WERI-Rb-1 (cell line): ENCODE results near the gene TSPAN32.

ENCODE experiments used
- DNase-seq: peaks from one replicate; pipeline ENCODE4 v3.0.0-alpha.2; 2020
- H3K27ac ChIP-seq: fragments of 250-450 bp; sonication (Bioruptor Pico); 2 replicates; pipeline ENCODE4 v1.5.1; 2020; ENCODE audit warnings: mild to moderate bottlenecking, moderate library complexity
- H3K27me3 ChIP-seq: fragments of 250-450 bp; sonication (Bioruptor Pico); 2 replicates; pipeline ENCODE4 v1.5.1; 2021; ENCODE audit warnings: mild to moderate bottlenecking, low read depth, moderate library complexity; ENCODE audit not compliant: insufficient read depth, severe bottlenecking
- H3K36me3 ChIP-seq: fragments of 250-450 bp; sonication (Bioruptor Pico); 2 replicates; pipeline ENCODE4 v1.5.1; 2020; ENCODE audit warnings: mild to moderate bottlenecking, moderate library complexity
- H3K4me3 ChIP-seq: 2 replicates; pipeline ENCODE4 v1.5.1; 2011; ENCODE audit warnings: low read depth, mild to moderate bottlenecking, control low read depth, low read length
- H3K9me3 ChIP-seq: fragments of 250-450 bp; sonication (Bioruptor Pico); 2 replicates; pipeline ENCODE4 v1.5.1; 2021; ENCODE audit warnings: mild to moderate bottlenecking, moderate library complexity; ENCODE audit not compliant: severe bottlenecking
- TF ChIP-seq, protein P1 (sequence below): IDR thresholded peaks from 2 replicates; pipeline ENCODE4 v1.5.1; 2011; ENCODE audit warnings: low read depth, mild to moderate bottlenecking, control low read depth, inconsistent platforms, low read length

The TSPAN32 gene

DNA sequence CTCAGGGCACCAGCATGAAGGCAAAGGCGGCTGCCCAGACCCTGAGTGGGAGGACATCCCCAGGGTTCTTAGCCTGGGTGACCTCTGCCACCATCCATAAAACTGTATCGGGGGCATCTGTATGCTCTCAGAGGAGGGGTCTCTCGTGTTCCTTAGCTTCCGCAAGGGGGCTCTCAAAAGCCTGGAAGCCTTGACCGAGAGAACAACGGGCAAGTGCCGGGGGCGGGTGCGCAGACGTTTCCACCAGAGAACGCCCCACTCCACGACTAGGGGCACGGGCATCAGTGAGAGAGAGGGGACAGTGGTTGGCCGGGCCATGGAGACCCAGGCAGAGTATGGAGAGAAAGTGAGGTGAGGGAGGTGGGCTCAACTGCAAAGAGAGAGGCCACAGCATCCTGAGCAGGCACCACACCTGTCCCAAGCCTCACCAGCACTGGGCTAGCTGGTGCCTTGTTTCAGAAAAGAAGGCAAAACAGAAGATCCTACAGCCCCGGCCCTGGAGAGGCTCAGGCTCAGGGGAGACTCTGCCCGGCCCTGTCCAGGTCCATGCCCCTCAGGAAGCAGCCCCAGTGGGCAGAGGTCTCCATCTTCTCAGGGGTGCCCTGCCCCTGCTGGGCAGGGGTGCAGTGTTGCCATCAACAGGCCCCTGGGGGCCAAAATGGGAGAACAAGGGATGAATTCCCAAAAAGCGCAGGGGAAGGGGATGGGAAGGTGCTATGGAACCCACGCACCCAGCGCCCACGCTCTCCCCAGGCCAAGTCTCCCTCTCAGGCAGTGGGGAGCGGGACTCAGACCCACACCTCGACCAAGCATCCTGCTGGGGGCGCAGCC, 5.9 kb downstream of the TSPAN32 start:
- DNase-seq: no peak
- TF ChIP-seq, protein P1, sequence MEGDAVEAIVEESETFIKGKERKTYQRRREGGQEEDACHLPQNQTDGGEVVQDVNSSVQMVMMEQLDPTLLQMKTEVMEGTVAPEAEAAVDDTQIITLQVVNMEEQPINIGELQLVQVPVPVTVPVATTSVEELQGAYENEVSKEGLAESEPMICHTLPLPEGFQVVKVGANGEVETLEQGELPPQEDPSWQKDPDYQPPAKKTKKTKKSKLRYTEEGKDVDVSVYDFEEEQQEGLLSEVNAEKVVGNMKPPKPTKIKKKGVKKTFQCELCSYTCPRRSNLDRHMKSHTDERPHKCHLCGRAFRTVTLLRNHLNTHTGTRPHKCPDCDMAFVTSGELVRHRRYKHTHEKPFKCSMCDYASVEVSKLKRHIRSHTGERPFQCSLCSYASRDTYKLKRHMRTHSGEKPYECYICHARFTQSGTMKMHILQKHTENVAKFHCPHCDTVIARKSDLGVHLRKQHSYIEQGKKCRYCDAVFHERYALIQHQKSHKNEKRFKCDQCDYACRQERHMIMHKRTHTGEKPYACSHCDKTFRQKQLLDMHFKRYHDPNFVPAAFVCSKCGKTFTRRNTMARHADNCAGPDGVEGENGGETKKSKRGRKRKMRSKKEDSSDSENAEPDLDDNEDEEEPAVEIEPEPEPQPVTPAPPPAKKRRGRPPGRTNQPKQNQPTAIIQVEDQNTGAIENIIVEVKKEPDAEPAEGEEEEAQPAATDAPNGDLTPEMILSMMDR: no peak

DNA sequence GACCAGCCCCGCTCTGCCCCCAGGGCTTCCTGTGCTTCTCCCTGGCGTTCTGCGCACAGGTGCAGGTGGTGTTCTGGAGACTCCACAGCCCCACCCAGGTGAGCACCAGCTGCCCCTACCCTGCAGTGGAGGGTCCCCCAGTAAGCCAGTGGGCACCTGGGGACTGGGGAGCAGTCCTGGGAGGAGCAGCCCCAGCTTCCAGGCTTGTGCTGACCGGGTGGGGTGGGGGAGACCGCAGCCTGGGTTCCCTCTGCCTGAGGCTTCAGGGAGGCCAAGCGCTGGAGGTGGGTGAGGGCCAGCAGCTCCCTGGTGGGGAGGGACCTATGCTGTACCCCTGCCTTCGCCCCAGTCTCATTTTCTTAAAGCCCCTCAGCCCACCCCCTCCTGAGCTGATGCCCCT, 6.9 kb downstream of the TSPAN32 start:
- Histone ChIP-seq H3K36me3 (no peaks in the 10 kb centered on the region), H3K27me3 (peaks cover 3% of the 10 kb centered on the region), H3K9me3 (no peaks in the 10 kb centered on the region), H3K27ac (no peak overlapping the region), H3K4me3 (no peak overlapping the region)
- no peak for DNase-seq
- TF ChIP-seq, protein P1: no peak

More for the DNA sequence above, 5.9 kb downstream of the TSPAN32 start:
- Histone ChIP-seq H3K27ac (no peak overlapping the region), H3K36me3 (no peaks in the 10 kb centered on the region), H3K27me3 (peaks cover 3% of the 10 kb centered on the region), H3K9me3 (no peaks in the 10 kb centered on the region), H3K4me3 (no peak overlapping the region)

DNA sequence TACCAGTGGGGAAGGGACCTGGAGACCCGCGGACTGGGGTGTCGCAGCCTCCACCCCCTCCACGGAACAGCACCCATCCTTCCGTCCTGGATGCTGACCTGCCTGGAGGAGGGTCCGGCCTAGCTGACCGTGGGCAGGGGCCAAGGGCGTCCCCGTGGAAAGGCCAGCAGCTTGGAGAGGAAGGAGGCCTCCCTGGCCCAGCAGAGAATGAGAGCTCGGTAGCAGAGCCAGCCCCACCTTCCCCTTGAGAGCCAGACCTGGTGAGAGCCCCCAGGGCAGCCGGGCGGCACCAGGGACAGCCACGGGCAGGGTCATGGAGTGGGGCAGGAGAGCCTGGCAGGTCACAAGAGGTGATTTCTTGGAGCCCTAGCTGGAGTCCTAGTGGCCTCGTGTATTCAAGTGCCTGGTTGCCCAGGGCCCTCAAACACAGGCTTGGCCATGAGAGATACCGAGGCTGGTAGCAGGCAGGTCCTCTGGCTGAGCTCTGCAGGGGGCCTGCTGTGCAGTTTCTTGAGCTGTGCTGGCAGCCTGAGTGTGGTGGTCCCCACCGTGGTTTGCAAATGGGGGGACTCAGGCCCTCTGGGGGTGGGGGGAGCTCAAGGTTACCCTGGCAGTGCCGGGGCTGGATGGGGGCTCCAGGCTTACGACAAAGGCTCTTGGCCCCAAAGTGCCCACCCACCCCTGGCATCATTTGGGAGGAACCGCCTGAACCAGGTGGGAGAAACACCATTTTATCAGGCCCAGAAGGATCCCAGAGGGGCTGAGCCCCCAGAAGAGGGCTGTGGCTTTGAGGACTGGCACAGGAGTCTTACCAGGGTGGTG, 7.6 kb downstream of the TSPAN32 start:
- Histone ChIP-seq H3K27ac (no peak overlapping the region), H3K9me3 (no peaks in the 10 kb centered on the region), H3K27me3 (peaks cover 3% of the 10 kb centered on the region), H3K4me3 (no peak overlapping the region), H3K36me3 (no peaks in the 10 kb centered on the region)
- no peak for DNase-seq
- TF ChIP-seq, protein P1: no peak

DNA sequence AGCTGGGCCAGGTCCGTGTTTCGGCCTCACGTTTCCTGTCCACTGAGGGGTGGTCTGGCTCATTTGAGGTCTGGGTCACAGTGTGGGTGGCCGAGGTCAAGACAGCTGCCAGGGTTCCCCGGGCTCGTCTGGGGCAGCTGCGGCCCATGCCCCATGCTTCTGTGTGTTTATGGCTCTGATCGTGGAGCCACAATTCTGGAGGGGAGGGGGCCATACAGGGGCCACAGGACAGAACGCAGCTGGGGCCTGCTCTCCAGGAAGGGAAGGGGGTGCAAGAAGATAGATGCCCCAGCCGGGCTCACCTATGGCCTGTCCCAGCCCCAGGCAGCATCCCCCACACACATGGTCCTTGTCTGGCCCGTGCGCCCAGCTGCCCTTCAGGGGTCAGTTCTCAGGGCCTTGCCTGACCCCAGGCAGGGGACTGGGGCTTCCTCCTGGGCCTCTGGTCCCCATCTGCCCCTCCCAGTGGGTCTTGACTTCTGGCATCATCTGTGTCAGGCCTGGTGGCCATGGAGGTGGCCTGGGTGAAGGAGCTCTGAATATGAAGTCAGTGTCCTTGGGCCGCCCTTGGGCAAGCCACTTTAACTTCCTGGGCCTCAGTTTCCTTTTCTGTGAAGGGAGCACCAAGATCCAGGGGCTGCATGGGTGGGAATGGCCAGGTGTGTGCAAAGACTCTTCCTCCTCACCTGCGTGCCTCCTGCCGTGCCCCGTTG, 8.4 kb downstream of the TSPAN32 start:
- peaks cover 3% of the 10 kb centered on the region for H3K27me3 ChIP-seq

DNA sequence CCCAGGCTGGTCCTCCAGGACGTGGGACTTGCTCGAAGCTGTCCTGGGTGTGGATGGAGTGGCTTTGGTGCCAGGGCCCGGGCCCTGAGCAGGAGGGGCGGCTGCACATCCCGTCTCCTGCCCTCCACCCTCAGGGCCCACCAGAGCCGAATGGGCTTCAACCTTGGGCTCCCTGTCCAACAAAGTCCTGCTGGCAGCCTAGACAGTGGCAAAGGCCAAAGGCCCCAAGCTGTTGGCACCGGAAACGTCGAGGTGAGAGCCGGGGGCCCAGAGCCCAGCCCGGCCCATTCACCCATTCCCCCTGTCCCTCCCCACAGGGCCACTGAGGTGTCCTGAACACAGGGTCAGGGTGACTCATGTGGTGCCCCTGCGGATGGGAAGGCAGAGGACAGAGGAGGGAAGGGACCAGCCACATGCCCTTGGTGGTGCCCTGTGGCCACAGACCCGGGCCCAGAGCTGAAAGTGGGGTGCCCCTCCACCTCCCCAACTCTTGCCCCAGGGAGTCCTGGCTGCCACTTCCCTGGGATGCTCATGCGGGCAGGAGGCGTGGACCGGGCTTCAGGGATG, 9.1 kb downstream of the TSPAN32 start:
- no peaks in the 10 kb centered on the region for H3K9me3 ChIP-seq
- H3K27me3 ChIP-seq: peaks cover 3% of the 10 kb centered on the region
- DNase-seq: no peak
- no peaks in the 10 kb centered on the region for H3K36me3 ChIP-seq
- TF ChIP-seq, protein P1: no peak
- H3K4me3 ChIP-seq: no peak overlapping the region
- H3K27ac ChIP-seq: no peak overlapping the region

More for the DNA sequence above, 8.4 kb downstream of the TSPAN32 start:
- DNase-seq: no peak
- TF ChIP-seq, protein P1: no peak
- no peak overlapping the region for H3K27ac ChIP-seq
- H3K36me3 ChIP-seq: no peaks in the 10 kb centered on the region
- no peak overlapping the region for H3K4me3 ChIP-seq
- no peaks in the 10 kb centered on the region for H3K9me3 ChIP-seq
